ENCODE measurements around the gene LUC7L2. TPM values are rescaled to one million over a fixed set of nuclear protein-coding genes. Genes with fewer than 3 reads are reported as not detected.

LUC7L2 gene
- total and polyA plus RNA-seq, 4 donors: 16.2 to 38.9 (median 22.9) TPM

GRCh38 chr7:139436806-139437205 is 77.1 kb downstream of the LUC7L2 start:
- TF ChIP-seq ATF3 (IDR thresholded peaks at IDR 0.05) (no peak), REST (IDR thresholded peaks at IDR 0.05) (no peak), JUND (IDR thresholded peaks at IDR 0.05) (no peak), FOXA2 (IDR thresholded peaks at IDR 0.05) (no peak), FOXA1 (IDR thresholded peaks at IDR 0.05) (no peak), EGR1 (IDR thresholded peaks at IDR 0.05; ENCODE audit: low read depth in 2 of 2) (no peak), SP1 (IDR thresholded peaks at IDR 0.05) (no peak), NR2F2 (IDR thresholded peaks at IDR 0.05) (no peak), YY1 (IDR thresholded peaks at IDR 0.05) (no peak), HNF4A (conservative IDR thresholded peaks at IDR 0.05) (no peak), ZBTB33 (IDR thresholded peaks at IDR 0.05) (no peak), RXRA (IDR thresholded peaks at IDR 0.05) (no peak), HNF4G (IDR thresholded peaks at IDR 0.05) (no peak), GABPA (IDR thresholded peaks at IDR 0.05 in 1 of 2, conservative IDR thresholded peaks at IDR 0.05 in 1 of 2) (no peak)
- Histone ChIP-seq H3K4me1 (ENCODE audit: control insufficient read depth in 4 of 4, insufficient read depth in 4 of 4, low read length in 3 of 4) (no peaks in the 10 kb centered on the region), H3K27ac (ENCODE audit: low read depth in 1 of 2, low read length in 2 of 2) (no peak overlapping the region), H3K36me3 (ENCODE audit: control insufficient read depth in 4 of 4, insufficient read depth in 3 of 4, low read depth in 1 of 4, low read length in 3 of 4) (peaks cover 0 to 2% (median 0%) of the 10 kb centered on the region in 4 donors), H3K27me3 (ENCODE audit: control insufficient read depth in 4 of 4, insufficient read depth in 4 of 4, low read length in 3 of 4) (no peaks in the 10 kb centered on the region), H3K4me3 (ENCODE audit: low read depth in 1 of 3, low read length in 3 of 3) (no peak overlapping the region), H3K9ac (ENCODE audit: low read depth in 1 of 2, low read length in 2 of 2) (no peak overlapping the region), H3K9me3 (ENCODE audit: control insufficient read depth in 4 of 4, low read length in 3 of 4) (no peaks in the 10 kb centered on the region)
- WGBS: 98% methylated on average over 9 of the region's 9 CpGs
- DNase-seq (ENCODE audit: low spot score): no peak

- Histone ChIP-seq H3K4me3 (ENCODE audit: low read depth in 1 of 3, low read length in 3 of 3) (no peak overlapping the region), H3K27ac (ENCODE audit: low read depth in 1 of 2, low read length in 2 of 2) (no peak overlapping the region), H3K9ac (ENCODE audit: low read depth in 1 of 2, low read length in 2 of 2) (no peak overlapping the region), H3K27me3 (ENCODE audit: control insufficient read depth in 4 of 4, insufficient read depth in 4 of 4, low read length in 3 of 4) (no peaks in the 10 kb centered on the region), H3K9me3 (ENCODE audit: control insufficient read depth in 4 of 4, low read length in 3 of 4) (no peaks in the 10 kb centered on the region), H3K4me1 (ENCODE audit: control insufficient read depth in 4 of 4, insufficient read depth in 4 of 4, low read length in 3 of 4) (no peaks in the 10 kb centered on the region), H3K36me3 (ENCODE audit: control insufficient read depth in 4 of 4, insufficient read depth in 3 of 4, low read depth in 1 of 4, low read length in 3 of 4) (peaks cover 0 to 2% (median 0%) of the 10 kb centered on the region in 4 donors)
- no peak for DNase-seq (ENCODE audit: low spot score)
- 93% methylated on average over 7 of the region's 7 CpGs for WGBS
- TF ChIP-seq CTCF (IDR thresholded peaks at IDR 0.05; ENCODE audit: low read depth, low read length, missing input control): no peak
Measured at GRCh38 chr7:139439375-139439774, 79.7 kb downstream of the LUC7L2 start.

Measured in liver (tissue), 9 donors.